GM23248 (cell line): ENCODE results near the gene GALNT12. TPM values are rescaled to one million over a fixed set of nuclear protein-coding genes. Genes with fewer than 3 reads are reported as not detected.

Source experiments
- DNase-seq: peaks from one replicate; pipeline ENCODE4 v3.0.0-alpha.2; 2015
- H2AFZ ChIP-seq: fragments of 200-600 bp; sonication (generic); 2 replicates; pipeline ENCODE4 v1.6.1; 2016; ENCODE audit warnings: antibody characterized with exemption
- H3F3A ChIP-seq: fragments of 200-600 bp; sonication (generic); 2 replicates; pipeline ENCODE4 v1.6.1; 2016; ENCODE audit warnings: mild to moderate bottlenecking, antibody characterized with exemption, mixed run types; ENCODE audit not compliant: insufficient read depth
- H3K27ac ChIP-seq: fragments of 200-600 bp; sonication (generic); 2 replicates; pipeline ENCODE4 v1.5.1; 2016; ENCODE audit warnings: mild to moderate bottlenecking
- H3K27me3 ChIP-seq: fragments of 200-600 bp; sonication (generic); replicated peaks from 2 replicates; pipeline ENCODE4 v1.6.1; 2016; ENCODE audit warnings: mild to moderate bottlenecking; ENCODE audit not compliant: insufficient read depth
- H3K36me3 ChIP-seq: fragments of 200-600 bp; sonication (generic); 2 replicates; pipeline ENCODE4 v1.6.1; 2016; ENCODE audit warnings: low read depth, mild to moderate bottlenecking
- H3K4me1 ChIP-seq: fragments of 200-600 bp; sonication (generic); 2 replicates; pipeline ENCODE4 v1.6.1; 2016; ENCODE audit warnings: mild to moderate bottlenecking; ENCODE audit not compliant: insufficient read depth
- H3K4me2 ChIP-seq: fragments of 200-600 bp; sonication (generic); one replicate; pipeline ENCODE4 v1.6.1; 2016; ENCODE audit warnings: mild to moderate bottlenecking; ENCODE audit not compliant: unreplicated experiment
- H3K4me3 ChIP-seq: fragments of 200-600 bp; sonication (generic); 2 replicates; pipeline ENCODE4 v1.5.1; 2016; ENCODE audit warnings: mild to moderate bottlenecking
- H3K79me2 ChIP-seq: fragments of 200-600 bp; sonication (generic); 2 replicates; pipeline ENCODE4 v1.6.1; 2016; ENCODE audit warnings: mild to moderate bottlenecking; ENCODE audit not compliant: insufficient read depth
- H3K9ac ChIP-seq: fragments of 200-600 bp; sonication (generic); 2 replicates; pipeline ENCODE4 v1.6.1; 2016; ENCODE audit warnings: mild to moderate bottlenecking
- H3K9me2 ChIP-seq: fragments of 200-600 bp; sonication (generic); 2 replicates; pipeline ENCODE4 v1.6.1; 2016; ENCODE audit warnings: mixed run types, mild to moderate bottlenecking, moderate library complexity; ENCODE audit not compliant: insufficient read depth
- H3K9me3 ChIP-seq: fragments of 200-600 bp; sonication (generic); one replicate; pipeline ENCODE4 v1.6.1; 2017; ENCODE audit warnings: low read depth
- H4K20me1 ChIP-seq: fragments of 200-600 bp; sonication (generic); 2 replicates; pipeline ENCODE4 v1.6.0; 2016; ENCODE audit not compliant: insufficient read depth
- EZH2 ChIP-seq: fragments of 200-600 bp; sonication (generic); IDR thresholded peaks from 2 replicates; pipeline ENCODE4 v1.6.1; 2018; ENCODE audit warnings: antibody characterized with exemption, mild to moderate bottlenecking; ENCODE audit not compliant: insufficient read depth, poor library complexity, severe bottlenecking
- EZH2phosphoT487 ChIP-seq: fragments of 200-600 bp; sonication (generic); IDR thresholded peaks from 2 replicates; pipeline ENCODE4 v1.6.1; 2018; ENCODE audit warnings: antibody characterized with exemption, moderate library complexity, mild to moderate bottlenecking, low read depth; ENCODE audit not compliant: insufficient read depth
- WGBS, 2 experiments: methylation state at CpG; one replicate each; pipeline ENCODE4 v1.1.6; 2015 to 2017; ENCODE audit warnings: low lambda C conversion rate in 2 of 2, low coverage in 1 of 2; ENCODE audit errors: missing lambda C conversion rate in 2 of 2; 5-methylcytosine and 5-hydroxymethylcytosine counted together
- in situ Hi-C: fragments of 300-500 bp; cut with MboI; formaldehyde crosslinking; loops from 2 replicates; pipeline ENCODE4 v1.15.0; 2020
- polyA plus RNA-seq: library from polyadenylated mRNA; unstranded; fragments of >200 nt; fragmentation: Nextera tagmentation; extraction: Ambion mirVana; gene quantifications from 2 replicates; pipeline ENCODE4 v1.2.1, GENCODE V29; 2016
- total RNA-seq: library from RNA; depleted of rRNA; stranded (reverse); fragments of >200 nt; shearing (Covaris generic); gene quantifications from 2 replicates; pipeline ENCODE4 v1.2.3, GENCODE V29; 2014

GALNT12 gene
- total and polyA plus RNA-seq, 2 experiments from 2014 or later: 0.74 to 10.1 TPM

DNA sequence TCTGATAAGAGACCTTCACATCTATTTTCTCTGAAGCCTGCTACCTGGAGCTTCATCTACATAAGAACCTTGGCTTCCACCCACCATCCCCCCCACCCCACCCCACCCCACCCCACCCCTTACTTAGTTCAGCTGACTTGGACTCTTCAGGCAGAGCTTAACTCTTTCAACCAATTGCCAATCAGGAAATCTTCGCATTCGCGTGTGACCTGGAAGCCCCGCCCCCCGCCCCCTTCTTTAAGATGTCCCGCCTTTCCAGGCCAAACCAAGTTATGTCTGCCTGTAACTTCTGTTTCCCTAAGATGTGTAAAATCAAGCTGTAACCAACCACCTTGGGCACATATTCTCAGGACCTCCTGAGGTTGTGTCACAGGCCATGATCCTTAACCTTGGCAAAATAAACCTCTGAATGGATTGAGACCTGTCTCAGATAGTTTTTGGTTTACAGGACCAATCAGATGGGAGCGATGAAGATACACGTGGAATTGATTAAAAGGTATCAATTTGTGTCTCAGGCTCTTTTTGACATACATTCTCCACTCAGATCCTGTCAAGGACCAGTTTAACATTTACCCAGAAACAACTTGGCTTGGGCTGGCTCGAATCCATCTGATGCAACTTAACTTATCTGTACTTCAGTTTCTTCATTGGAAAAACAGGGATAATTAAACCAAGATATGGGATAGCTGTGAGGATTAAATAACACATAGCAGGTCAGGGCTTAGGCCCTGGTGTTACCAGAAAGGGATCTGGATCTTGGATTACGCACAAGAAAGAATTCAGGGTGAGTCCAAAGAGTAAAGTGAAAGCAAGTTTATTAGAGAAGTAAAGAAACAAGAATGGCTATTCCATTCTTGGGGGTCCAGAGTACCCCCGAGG lies 43.6 kb downstream of the GALNT12 start:
- in situ Hi-C loops: loop anchor here (10.0 kb wide), 1 partner anchor 284 kb away; no protein-coding TSS in a partner anchor
- 91 to 93% methylated on average over 11 of the region's 11 CpGs for WGBS, 2 experiments
- H3K4me3 ChIP-seq: no peak overlapping the region
- TF ChIP-seq EZH2: no peak
- TF ChIP-seq EZH2phosphoT487: no peak
- no peak for DNase-seq
- H4K20me1 ChIP-seq: no peaks in the 10 kb centered on the region
- no peak overlapping the region for H3K9ac ChIP-seq
- H3K9me2 ChIP-seq: no peaks in the 10 kb centered on the region
- no peak overlapping the region for H2AFZ ChIP-seq
- H3K79me2 ChIP-seq: no peaks in the 10 kb centered on the region
- H3K27ac ChIP-seq: no peak overlapping the region
- no peaks in the 10 kb centered on the region for H3K27me3 ChIP-seq
- H3K4me1 ChIP-seq: peaks cover 24% of the 10 kb centered on the region
- no peaks in the 10 kb centered on the region for H3K9me3 ChIP-seq
- H3K36me3 ChIP-seq: no peaks in the 10 kb centered on the region
- no peak overlapping the region for H3K4me2 ChIP-seq
- peaks cover 14% of the 10 kb centered on the region for H3F3A ChIP-seq

DNA sequence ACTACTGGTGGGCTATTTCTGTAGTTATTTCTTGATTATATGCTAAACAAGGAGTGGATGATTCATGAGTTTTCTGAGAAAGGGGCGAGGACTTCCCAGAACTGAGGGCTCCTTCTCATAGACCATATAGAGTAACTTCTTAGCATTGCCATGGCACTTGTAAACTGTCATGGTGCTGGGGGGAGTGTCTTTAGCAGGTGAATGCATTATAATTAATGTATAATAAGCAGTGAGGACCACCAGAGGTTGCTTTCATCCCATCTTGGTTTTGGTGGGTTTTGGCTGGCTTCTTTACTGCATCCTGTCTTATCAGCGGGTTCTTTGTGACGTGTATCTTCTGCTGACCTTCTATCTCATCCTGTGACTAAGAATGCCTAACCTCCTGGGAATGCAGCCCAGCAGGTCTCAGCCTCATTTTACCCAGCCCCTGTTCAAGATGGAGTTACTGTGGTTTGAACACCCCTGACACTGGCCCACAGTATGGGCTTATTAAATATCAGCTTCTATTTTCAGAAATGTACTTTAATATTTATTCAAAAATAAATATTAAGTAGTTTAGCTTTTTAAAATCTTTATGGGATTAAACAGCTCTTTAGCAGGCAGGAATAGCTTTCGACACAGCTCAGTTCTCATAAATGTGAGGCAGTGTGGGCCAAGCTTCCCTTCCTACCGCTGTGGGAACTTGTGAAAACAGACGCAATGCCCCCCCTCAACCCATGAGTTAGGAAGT lies 44.4 kb downstream of the GALNT12 start:
- Histone ChIP-seq H3K27ac (no peak overlapping the region), H3K9me3 (no peaks in the 10 kb centered on the region), H3K4me2 (no peak overlapping the region), H3K9me2 (no peaks in the 10 kb centered on the region), H3K4me3 (no peak overlapping the region), H3K9ac (no peak overlapping the region), H4K20me1 (no peaks in the 10 kb centered on the region), H3K27me3 (no peaks in the 10 kb centered on the region), H3F3A (peaks cover 14% of the 10 kb centered on the region), H3K36me3 (no peaks in the 10 kb centered on the region), H2AFZ (no peak overlapping the region), H3K79me2 (no peaks in the 10 kb centered on the region), H3K4me1 (peaks cover 24% of the 10 kb centered on the region)
- in situ Hi-C loops: loop anchor here (10.0 kb wide), 1 partner anchor 283 kb away; no protein-coding TSS in a partner anchor
- WGBS, 2 experiments: 90 to 94% methylated on average over 6 of the region's 6 CpGs
- DNase-seq: no peak
- TF ChIP-seq EZH2phosphoT487: no peak
- no peak for TF ChIP-seq EZH2

DNA sequence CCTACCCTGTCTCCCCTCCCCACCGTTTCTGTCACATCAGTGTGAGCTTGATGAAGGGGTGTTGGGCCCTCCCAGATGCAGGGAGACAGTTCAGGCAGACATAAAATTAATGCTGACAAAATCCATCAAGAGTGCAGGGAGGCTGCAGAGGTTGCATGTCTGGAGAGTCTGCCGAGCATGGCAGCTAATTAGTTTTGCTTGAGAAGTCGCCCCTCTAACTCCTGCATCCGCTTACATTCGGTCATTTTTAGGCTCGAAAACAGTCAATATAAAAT lies 44.9 kb downstream of the GALNT12 start:
- H3K9me2 ChIP-seq: no peaks in the 10 kb centered on the region
- in situ Hi-C loops: loop anchor here (10.0 kb wide), 1 partner anchor 282 kb away; no protein-coding TSS in a partner anchor
- H3K9me3 ChIP-seq: no peaks in the 10 kb centered on the region
- no peak overlapping the region for H3K4me2 ChIP-seq
- H3K4me3 ChIP-seq: no peak overlapping the region
- no peak overlapping the region for H3K27ac ChIP-seq
- H4K20me1 ChIP-seq: no peaks in the 10 kb centered on the region
- no peak for DNase-seq
- no peak overlapping the region for H3K9ac ChIP-seq
- no peak overlapping the region for H2AFZ ChIP-seq
- no peaks in the 10 kb centered on the region for H3K27me3 ChIP-seq
- no peaks in the 10 kb centered on the region for H3K79me2 ChIP-seq
- peaks cover 24% of the 10 kb centered on the region for H3K4me1 ChIP-seq
- H3F3A ChIP-seq: peaks cover 14% of the 10 kb centered on the region
- 86 to 89% methylated on average over 6 of the region's 6 CpGs for WGBS, 2 experiments
- no peaks in the 10 kb centered on the region for H3K36me3 ChIP-seq
- TF ChIP-seq EZH2phosphoT487: no peak

- DNase-seq: no peak
- TF ChIP-seq EZH2 (no peak), EZH2phosphoT487 (no peak)
- in situ Hi-C loops: loop anchor here (10.0 kb wide), 1 partner anchor 282 kb away; no protein-coding TSS in a partner anchor
These were observed 45.5 kb downstream of the GALNT12 start for GRCh38 chr9:98852961-98853360.

More at GRCh38 chr9:98852961-98853360, 45.5 kb downstream of the GALNT12 start:
- Histone ChIP-seq H3K27ac (no peak overlapping the region), H3K4me1 (peaks cover 24% of the 10 kb centered on the region), H3K4me2 (no peak overlapping the region), H3K9me3 (no peaks in the 10 kb centered on the region), H3K27me3 (no peaks in the 10 kb centered on the region), H2AFZ (no peak overlapping the region), H3F3A (peaks cover 13% of the 10 kb centered on the region), H3K79me2 (no peaks in the 10 kb centered on the region), H3K36me3 (no peaks in the 10 kb centered on the region), H4K20me1 (no peaks in the 10 kb centered on the region), H3K9me2 (no peaks in the 10 kb centered on the region), H3K9ac (no peak overlapping the region), H3K4me3 (no peak overlapping the region)
- WGBS, 2 experiments: 96 to 98% methylated on average over 2 of the region's 2 CpGs
